ENCODE results near the gene TRIM63. TPM values are rescaled to one million over a fixed set of nuclear protein-coding genes. Genes with fewer than 3 reads are reported as not detected.
A peak's percentile ranks its signal among the peaks of the same experiment; 100 is the strongest.

TRIM63 gene
- polyA plus RNA-seq, 1 of the 3 experiments (the other 2 are of a cell fraction), result not detected

DNA sequence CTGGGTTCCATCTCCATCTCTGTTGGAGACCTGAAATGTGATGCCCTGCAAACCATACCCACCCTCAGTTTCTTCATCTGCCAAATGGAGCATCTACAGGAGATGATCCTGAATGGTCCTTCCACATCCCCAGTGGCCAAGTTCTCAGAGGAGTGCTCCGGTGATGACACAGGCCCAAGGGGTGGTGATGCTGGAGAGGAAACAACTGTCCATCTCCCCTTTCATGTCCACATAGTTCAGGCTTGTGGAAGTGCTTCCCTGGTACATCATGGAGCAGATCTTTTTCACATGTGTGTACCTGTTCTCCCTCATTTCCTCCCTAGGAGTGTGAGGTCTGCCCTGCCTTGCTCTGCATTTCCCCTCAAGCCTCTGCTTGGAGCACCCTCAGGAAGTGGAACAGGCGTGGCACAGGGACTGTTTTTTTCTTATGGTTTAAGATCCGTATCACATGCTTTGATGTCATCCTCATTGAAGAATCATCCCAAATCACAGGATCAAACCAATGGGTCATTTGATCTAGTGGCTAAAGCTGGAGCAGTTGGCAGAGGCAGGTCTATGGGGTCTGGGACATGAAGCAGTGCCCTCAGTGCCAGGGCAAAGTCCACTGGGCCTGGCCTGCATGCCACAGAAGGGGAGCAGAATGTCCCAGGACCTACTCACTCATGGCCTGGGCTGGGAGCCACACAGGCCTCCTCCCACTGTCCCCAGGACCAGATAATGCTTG, 8.2 kb upstream of the TRIM63 start:
- ChIA-PET CTCF (no interaction called here), POLR2A (no interaction called here)
- peaks cover 31% of the 10 kb centered on the region for H3K27me3 ChIP-seq (ENCODE audit: insufficient read depth)

DNA sequence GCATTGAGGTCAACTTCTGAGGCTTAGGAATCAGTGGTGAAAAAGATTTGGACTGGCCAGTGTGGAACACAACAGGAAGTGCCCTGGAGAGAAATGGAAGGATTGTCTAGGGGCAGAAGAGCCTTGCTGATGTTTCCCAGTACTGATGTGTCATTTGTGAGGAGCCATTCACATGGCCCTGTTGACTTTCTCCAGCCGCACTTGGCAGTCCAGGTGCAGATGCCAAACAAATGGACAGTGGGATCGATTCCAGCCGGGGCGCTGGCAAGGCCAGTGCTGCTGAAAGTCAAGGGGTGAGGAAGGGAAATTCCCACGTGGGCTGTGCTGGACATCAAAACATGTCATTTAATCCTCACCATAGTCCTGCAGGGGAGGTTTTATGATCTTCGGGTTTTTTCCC, 4.9 kb upstream of the TRIM63 start:
- Histone ChIP-seq H3K79me2 (ENCODE audit: insufficient read depth) (no peaks in the 10 kb centered on the region), H3K9me3 (no peaks in the 10 kb centered on the region), H3K36me3 (replicated peaks in 1 of 2; ENCODE audit: control insufficient read depth in 1 of 2, insufficient read depth in 2 of 2, low read length in 1 of 2) (no peaks in the 10 kb centered on the region), H3K9ac (no peak overlapping the region), H2AFZ (ENCODE audit: low read depth) (no peak overlapping the region), H3K4me2 (no peak overlapping the region), H4K20me1 (ENCODE audit: insufficient read depth) (no peaks in the 10 kb centered on the region), H3K4me1 (ENCODE audit: control insufficient read depth in 1 of 2, insufficient read depth in 2 of 2, low read depth in 1 of 2, low read length in 1 of 2) (peaks cover 0 to 3% of the 10 kb centered on the region in 2 experiments; a peak in 1 of 4 replicates), H3K4me3 (ENCODE audit: low read depth in 2 of 2, low read length in 1 of 2) (no peak overlapping the region), H3K27ac (ENCODE audit: low read depth in 2 of 2, low read length in 1 of 2) (no peak overlapping the region), H3F3A (replicated peaks; ENCODE audit: insufficient read depth) (no peaks in the 10 kb centered on the region), H3K27me3 (ENCODE audit: insufficient read depth) (peaks cover 33% of the 10 kb centered on the region), H3K9me2 (no peaks in the 10 kb centered on the region)
- WGBS (ENCODE audit: low lambda C conversion rate), result 10% methylated on average over 5 of the region's 6 CpGs
- TF ChIP-seq RAD21 (IDR thresholded peaks at IDR 0.05; ENCODE audit: low read length) (no peak), FOXJ3 (CRISPR knock-in tag; IDR thresholded peaks at IDR 0.05) (no peak), TCF12 (IDR thresholded peaks at IDR 0.05) (0 out of 2 replicates have a peak, but pooled peaks have one; percentile 23)
- no peak for DNase-seq
- ChIA-PET POLR2A (interaction anchor here (0.7 kb wide), 1 partner anchor 65 kb away, joined by 3 read pairs; no protein-coding TSS in a partner anchor), CTCF (no interaction called here)

More for the DNA sequence above, 8.2 kb upstream of the TRIM63 start:
- Histone ChIP-seq H2AFZ (ENCODE audit: low read depth) (no peak overlapping the region), H4K20me1 (ENCODE audit: insufficient read depth) (no peaks in the 10 kb centered on the region), H3F3A (replicated peaks; ENCODE audit: insufficient read depth) (no peaks in the 10 kb centered on the region), H3K9me3 (no peaks in the 10 kb centered on the region), H3K79me2 (ENCODE audit: insufficient read depth) (no peaks in the 10 kb centered on the region), H3K27ac (ENCODE audit: low read depth in 2 of 2, low read length in 1 of 2) (no peak overlapping the region), H3K9me2 (no peaks in the 10 kb centered on the region), H3K36me3 (replicated peaks in 1 of 2; ENCODE audit: control insufficient read depth in 1 of 2, insufficient read depth in 2 of 2, low read length in 1 of 2) (no peaks in the 10 kb centered on the region), H3K4me2 (no peak overlapping the region), H3K9ac (no peak overlapping the region), H3K4me1 (ENCODE audit: control insufficient read depth in 1 of 2, insufficient read depth in 2 of 2, low read depth in 1 of 2, low read length in 1 of 2) (peaks cover 0 to 3% of the 10 kb centered on the region in 2 experiments; a peak in 1 of 4 replicates), H3K4me3 (ENCODE audit: low read depth in 2 of 2, low read length in 1 of 2) (no peak overlapping the region)
- no peak for DNase-seq
- WGBS (ENCODE audit: low lambda C conversion rate), result 43% methylated on average over 2 of the region's 3 CpGs
- TF ChIP-seq, protein P1, sequence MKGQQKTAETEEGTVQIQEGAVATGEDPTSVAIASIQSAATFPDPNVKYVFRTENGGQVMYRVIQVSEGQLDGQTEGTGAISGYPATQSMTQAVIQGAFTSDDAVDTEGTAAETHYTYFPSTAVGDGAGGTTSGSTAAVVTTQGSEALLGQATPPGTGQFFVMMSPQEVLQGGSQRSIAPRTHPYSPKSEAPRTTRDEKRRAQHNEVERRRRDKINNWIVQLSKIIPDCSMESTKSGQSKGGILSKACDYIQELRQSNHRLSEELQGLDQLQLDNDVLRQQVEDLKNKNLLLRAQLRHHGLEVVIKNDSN (IDR thresholded peaks at IDR 0.05; ENCODE audit: borderline replicate concordance, low read depth), result no peak
- TF ChIP-seq NFIC (IDR thresholded peaks at IDR 0.05; ENCODE audit: borderline replicate concordance), result no peak
- TF ChIP-seq RCOR1 (IDR thresholded peaks at IDR 0.05; ENCODE audit: low read length), result no peak
- TF ChIP-seq SMC3 (IDR thresholded peaks at IDR 0.05; ENCODE audit: low read depth, low read length), result no peak
- TF ChIP-seq, protein P2, sequence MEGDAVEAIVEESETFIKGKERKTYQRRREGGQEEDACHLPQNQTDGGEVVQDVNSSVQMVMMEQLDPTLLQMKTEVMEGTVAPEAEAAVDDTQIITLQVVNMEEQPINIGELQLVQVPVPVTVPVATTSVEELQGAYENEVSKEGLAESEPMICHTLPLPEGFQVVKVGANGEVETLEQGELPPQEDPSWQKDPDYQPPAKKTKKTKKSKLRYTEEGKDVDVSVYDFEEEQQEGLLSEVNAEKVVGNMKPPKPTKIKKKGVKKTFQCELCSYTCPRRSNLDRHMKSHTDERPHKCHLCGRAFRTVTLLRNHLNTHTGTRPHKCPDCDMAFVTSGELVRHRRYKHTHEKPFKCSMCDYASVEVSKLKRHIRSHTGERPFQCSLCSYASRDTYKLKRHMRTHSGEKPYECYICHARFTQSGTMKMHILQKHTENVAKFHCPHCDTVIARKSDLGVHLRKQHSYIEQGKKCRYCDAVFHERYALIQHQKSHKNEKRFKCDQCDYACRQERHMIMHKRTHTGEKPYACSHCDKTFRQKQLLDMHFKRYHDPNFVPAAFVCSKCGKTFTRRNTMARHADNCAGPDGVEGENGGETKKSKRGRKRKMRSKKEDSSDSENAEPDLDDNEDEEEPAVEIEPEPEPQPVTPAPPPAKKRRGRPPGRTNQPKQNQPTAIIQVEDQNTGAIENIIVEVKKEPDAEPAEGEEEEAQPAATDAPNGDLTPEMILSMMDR (IDR thresholded peaks at IDR 0.05), result no peak
- TF ChIP-seq RAD21 (IDR thresholded peaks at IDR 0.05; ENCODE audit: low read length), result no peak
- TF ChIP-seq NRF1 (IDR thresholded peaks at IDR 0.05; ENCODE audit: low read depth, low read length), result no peak
- no peak for TF ChIP-seq MXI1 (IDR thresholded peaks at IDR 0.05; ENCODE audit: low read depth, low read length)
- no peak for TF ChIP-seq FOSL2 (IDR thresholded peaks at IDR 0.05; ENCODE audit: borderline replicate concordance, low read depth)
- no peak for TF ChIP-seq POLR2AphosphoS5 (IDR thresholded peaks at IDR 0.05; ENCODE audit: low read depth, low read length)
- TF ChIP-seq, protein P3, sequence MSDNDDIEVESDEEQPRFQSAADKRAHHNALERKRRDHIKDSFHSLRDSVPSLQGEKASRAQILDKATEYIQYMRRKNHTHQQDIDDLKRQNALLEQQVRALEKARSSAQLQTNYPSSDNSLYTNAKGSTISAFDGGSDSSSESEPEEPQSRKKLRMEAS (IDR thresholded peaks at IDR 0.05; ENCODE audit: low read depth), result no peak
- no peak for TF ChIP-seq FOXM1 (IDR thresholded peaks at IDR 0.05; ENCODE audit: low read depth)
- no peak for TF ChIP-seq ELF1 (IDR thresholded peaks at IDR 0.05)
- TF ChIP-seq, protein P4, sequence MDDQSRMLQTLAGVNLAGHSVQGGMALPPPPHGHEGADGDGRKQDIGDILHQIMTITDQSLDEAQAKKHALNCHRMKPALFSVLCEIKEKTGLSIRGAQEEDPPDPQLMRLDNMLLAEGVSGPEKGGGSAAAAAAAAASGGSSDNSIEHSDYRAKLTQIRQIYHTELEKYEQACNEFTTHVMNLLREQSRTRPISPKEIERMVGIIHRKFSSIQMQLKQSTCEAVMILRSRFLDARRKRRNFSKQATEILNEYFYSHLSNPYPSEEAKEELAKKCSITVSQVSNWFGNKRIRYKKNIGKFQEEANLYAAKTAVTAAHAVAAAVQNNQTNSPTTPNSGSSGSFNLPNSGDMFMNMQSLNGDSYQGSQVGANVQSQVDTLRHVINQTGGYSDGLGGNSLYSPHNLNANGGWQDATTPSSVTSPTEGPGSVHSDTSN (IDR thresholded peaks at IDR 0.05), result no peak
- no peak for TF ChIP-seq MEF2A (IDR thresholded peaks at IDR 0.05; ENCODE audit: borderline replicate concordance, low read depth)
- no peak for TF ChIP-seq EP300 (IDR thresholded peaks at IDR 0.05; ENCODE audit: borderline replicate concordance in 1 of 2, low read depth in 1 of 2, low read length in 1 of 2)

Measured in SK-N-SH (cell line).